Measurements from ENCODE around the gene PITPNB. TPM values are rescaled to one million over a fixed set of nuclear protein-coding genes. Genes with fewer than 3 reads are reported as not detected.

PITPNB gene
- total RNA-seq, 1 experiment from 2014 or later: 19.3 TPM

DNA sequence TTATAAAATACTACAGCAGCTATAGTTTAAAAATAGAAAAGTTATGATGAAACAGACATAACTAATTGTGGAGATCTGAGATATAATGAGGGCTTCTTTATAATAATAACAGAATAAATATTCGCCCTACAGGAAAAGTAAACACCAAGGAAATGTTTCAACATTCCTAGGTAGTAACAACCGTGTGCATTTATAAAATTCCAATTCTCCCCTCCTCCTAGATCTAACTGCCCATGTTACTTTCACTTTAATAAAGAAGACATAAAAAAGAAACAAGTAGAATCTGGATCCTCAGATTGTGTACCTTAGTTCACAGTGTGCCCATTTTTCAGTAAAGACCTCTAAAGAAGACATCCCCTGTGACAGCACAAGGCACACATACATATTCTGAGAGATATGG lies 59.7 kb downstream of the PITPNB start:
- no peak for DNase-seq (ENCODE audit: low read depth)

DNA sequence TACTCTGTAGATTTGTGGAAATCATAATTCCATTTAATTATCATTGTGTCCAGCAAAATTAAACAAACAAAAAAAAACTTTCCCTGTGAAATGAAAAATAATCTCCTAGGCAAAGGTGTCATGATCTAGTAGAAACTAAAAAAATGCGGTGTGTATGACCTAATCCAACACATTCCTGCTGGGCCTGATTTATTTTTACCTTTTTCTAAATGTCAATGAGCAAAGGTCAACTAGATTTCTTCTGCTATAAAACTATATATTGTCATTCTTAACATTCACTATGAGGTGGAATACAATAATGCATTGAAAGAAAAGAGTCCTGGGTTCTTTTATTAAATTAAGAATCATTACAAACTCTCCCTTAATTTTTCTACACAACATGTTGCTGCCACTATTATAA lies 60.4 kb downstream of the PITPNB start:
- DNase-seq (ENCODE audit: low read depth): no peak

DNA sequence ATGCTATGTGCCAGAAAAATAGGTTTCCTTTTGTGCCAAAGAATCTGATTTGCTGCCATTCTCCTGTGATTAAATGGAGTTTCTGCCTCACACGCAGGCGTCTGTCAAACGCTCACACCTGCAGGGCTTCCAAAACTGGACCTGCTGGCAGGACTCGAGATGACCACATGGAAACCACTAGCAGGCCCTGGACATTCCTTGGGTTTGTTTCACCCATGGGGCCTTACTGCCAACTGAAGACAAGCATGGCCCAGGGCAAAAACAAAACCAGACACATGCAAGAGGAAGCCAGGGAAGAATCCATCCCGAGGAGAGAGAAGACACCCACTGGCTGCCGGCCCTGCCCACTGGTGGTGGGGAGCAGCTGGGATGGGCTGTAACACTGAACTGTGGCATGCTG lies 61.6 kb downstream of the PITPNB start:
- DNase-seq (ENCODE audit: low read depth): no peak

DNA sequence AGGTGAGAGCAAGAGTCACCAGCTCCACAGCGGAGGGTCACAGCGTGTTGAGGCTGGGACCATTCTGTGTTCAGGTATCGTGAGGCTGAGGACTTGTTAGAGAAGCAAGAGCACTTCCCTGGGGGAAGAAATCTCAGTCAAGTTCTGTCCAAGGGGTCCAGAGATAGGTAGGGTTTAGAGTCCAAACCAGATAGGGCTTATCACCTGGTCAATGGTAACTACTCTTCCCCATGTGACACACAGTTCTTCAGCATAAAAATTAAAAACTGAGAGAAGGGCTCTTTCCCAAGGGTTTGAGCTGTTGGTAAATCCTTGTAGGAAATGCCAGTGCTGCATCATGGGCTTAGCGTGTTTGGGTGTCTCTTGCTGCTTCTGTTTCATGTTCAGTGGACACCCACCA lies 62.7 kb downstream of the PITPNB start:
- DNase-seq (ENCODE audit: low read depth): no peak

DNA sequence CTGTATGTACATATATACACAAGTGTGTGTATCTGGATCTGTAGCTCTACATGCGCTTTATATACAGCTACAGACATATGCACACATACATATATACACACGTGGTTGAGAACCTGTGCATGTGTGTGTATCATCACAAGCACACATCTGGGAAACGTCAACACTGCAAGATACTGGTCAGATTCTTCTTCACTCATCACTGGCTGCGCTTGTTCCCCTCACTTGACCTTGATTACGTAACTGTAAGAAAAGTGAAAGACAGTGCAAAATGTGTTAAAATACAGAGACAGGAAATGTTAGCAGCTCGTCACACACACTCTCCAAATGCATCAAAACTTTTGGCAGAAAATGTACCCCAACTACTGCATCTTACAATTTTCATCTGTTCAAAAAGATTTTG lies 65.6 kb downstream of the PITPNB start:
- DNase-seq (ENCODE audit: low read depth): no peak

DNA sequence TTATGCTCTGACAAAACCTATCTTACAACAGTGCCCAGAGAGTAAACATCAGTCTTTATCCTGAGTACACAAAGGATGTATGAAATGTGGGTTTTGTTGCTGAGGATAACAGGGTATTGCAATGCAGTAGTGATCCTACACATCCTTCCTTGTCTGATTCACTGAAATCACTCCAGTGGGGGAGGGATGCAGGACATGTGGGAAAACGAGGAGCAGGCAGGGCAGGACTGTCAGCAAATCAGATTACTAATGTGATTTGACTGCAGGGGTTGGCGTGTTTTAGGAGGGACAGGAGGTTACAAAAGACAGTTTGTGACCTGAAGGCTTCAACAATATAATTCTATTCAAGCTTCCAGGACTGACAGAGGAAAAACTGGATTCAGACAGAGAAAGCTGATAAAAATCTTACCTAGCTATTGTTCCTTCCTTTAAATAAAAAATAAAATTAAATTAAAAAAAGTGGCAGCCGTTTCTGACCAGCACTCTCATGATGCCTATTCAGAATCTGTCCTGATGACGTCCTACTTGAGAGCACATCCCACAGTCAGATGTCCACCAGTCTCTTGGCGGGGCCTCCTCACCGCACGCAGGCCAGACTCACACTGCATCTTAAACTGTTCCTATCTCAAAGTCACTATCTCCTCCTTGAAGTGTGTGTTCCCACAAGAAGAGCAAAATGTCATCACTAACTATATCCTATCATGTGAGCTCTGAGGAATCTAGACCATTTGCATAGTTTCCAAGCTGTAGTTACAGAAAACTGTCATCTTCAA lies 66.9 kb downstream of the PITPNB start:
- DNase-seq (ENCODE audit: low read depth): no peak

DNA sequence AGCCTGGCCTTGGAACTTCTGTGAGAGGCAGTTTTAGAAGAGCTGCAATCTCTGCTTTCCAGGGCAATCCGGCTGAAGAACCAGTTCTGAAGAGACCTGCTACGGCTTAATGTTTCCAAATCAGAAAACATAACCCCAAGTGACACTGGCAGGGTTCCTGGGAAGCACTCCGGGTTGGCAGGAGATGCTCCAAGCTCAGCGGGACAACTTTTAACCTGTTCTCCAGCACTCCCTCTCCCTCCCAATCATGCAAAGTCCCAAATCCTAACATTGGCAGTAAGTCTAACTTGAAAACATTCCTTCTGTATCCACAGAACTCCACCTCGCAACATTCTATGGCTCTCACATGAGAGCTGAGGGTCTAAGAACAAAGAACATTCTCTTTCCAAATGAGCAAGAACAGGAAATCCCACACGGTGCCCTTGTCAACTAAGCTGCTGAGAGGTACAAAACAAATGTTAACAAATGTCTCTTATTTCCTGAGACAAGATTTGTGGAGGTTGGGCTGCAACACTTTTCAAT lies 69.0 kb downstream of the PITPNB start:
- DNase-seq (ENCODE audit: low read depth): no peak

DNA sequence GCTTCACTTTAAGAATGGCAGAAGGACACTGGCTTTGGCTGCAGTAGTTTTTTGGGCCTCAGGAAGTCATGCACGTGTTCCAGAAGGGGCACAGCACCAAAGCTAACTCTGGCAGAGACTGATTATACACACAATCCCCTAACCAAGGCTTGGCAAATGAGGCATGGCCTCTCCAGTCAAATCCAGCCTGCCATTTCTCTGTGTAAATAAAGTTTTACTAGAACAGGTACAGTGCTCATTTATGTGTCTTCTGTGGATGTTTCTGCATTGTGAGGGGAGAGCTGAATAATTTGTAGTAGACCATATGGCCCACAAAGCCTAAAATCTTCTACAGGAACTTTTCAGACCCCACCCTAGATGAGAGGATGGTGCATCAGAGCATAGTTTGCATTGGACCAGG lies 71.1 kb downstream of the PITPNB start:
- no peak for DNase-seq (ENCODE audit: low read depth)

DNA sequence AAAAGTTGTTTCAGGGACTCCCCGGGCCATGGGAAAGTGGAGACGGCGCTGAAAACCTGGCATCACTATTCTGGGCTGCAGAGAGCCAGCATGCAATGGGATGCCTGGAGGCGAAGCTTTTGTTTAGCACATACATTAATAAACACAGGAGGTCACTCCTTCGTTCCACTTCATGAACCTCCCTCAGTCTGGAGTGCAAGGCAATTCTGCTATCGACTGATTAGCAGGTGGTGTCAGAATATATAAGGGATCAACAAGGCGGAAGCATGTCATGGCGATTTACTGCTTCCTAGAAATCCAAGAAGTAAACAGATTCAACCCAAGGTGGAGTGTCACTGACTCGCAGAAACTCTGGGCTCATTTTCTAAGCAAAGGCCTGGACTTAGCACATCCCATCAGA lies 72.1 kb downstream of the PITPNB start:
- no peak for DNase-seq (ENCODE audit: low read depth)

DNA sequence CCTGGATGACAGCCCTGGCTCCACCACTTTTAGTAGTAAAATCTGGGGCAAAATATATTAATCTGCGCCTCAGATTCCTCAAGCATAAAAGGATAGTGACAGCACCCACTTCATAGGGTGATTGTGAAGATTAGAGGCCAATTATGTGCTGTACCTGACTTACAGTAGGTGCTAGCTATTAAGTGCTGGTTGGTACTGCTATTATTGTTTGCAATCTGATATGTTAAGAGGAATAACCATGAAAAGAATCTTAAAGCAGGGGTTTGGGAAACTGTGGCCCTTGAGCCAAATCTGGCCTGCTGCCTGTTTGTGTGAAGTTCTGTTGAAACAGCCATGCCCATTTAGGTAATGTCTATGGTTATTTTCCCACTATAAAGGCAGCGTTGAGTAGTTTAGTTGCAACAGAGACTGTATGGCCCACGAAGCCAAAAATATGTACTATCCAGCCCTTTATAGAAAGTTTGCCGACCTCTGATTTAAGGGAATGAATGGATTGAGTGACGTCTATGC lies 72.8 kb downstream of the PITPNB start:
- no peak for DNase-seq (ENCODE audit: low read depth)

DNA sequence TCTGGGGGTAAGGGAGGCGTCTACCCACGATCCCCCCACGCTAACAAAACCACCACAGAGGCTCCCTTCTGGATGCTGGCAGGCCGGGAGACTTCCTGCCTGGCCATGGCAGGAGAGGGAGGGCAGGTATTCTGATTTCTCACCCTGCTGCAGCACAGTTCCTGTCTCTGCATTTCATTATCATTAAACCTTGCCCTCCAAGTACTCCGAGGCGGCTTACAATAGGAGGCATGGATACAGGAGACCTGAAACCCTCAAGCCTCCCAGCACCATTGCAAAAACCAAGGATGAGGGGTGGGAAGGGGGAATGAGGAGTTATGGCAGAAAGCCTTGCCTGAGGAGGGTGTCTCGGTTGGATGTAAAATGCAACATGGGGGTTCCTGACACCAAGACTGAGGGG lies 73.4 kb downstream of the PITPNB start:
- no peak for DNase-seq (ENCODE audit: low read depth)

DNA sequence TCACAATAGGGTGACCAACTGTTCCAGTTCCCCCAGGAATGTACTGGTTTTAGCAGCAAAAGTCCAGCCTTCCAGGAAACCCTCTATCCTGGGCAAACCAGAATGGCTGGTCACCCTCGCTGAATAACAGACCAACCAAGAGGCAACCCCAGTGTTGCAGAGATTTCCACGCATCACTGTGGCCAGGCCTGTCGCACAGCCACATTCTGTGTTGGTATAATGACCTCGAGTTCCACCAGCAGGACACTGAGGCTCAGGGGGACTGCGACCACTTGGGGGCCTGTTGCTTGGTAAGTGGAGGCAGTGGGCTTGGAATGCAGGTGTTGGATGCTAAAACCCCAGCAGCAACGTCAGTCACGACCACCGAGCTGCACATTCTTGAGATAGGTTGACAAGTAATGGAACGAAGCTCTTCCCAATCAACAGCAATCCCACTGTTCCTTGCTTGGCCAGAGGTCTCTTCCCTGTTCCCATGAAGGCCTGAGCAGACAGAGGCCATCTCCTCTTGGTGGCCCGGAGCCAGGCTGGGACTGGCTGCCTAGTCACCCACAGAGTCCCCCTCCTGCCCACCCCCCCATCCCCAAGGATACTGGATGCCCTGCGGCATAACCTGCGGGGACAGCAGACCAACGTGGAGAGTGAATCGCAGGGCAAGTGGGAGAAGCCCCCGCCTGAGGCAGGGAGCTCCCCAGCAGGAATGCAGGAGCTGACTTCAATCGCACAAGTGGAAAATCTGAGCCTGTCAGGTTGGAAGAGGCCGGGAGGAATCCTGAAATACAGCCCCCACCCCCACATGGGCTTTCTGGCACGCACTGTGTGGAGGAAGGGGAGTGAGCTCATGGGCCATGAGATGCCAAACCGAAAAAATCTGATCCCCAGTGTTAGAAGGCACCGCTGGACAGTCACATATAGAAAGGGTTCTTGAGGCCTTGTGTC lies 74.1 kb downstream of the PITPNB start:
- DNase-seq (ENCODE audit: low read depth): no peak

DNA sequence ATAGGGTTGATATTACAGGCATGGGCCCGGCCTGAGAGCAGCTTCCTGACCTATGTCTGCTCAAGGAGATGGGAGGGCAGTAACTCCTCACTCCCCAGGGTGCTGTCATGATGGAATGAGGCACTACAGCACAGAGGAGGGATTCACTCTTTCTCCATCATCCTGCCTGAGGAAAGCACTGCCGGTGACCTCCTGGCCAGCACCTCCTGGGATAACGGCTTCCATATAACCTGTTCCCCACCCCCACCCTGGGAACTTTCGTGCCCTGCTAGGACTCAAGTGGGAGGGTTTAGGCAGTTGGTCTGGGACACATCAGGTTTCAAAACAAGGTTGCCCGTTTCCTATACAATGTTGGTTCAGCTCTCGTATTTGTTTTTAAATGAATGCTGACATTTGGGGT lies 74.8 kb downstream of the PITPNB start:
- DNase-seq (ENCODE audit: low read depth): no peak

DNA sequence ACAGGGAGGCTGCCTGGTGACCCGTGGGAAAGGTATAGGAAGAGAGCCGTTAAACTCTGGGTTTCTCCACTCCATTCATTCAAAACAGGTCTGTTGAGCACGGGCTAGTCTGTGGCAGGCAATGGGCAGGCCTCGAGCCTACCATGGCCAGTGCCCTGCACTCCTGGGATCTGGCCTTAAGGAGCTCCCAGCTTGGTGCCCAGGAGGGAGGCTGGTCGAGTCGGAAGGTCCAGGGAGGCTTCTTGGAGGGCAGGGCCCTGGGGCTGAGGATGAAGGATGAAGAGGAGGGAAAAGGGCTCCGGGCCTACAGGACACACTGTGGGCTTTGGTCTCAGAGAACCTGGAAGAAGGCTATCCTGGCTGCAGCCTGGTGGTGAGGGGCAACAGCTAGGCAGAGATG lies 75.6 kb downstream of the PITPNB start:
- no peak for DNase-seq (ENCODE audit: low read depth)

DNA sequence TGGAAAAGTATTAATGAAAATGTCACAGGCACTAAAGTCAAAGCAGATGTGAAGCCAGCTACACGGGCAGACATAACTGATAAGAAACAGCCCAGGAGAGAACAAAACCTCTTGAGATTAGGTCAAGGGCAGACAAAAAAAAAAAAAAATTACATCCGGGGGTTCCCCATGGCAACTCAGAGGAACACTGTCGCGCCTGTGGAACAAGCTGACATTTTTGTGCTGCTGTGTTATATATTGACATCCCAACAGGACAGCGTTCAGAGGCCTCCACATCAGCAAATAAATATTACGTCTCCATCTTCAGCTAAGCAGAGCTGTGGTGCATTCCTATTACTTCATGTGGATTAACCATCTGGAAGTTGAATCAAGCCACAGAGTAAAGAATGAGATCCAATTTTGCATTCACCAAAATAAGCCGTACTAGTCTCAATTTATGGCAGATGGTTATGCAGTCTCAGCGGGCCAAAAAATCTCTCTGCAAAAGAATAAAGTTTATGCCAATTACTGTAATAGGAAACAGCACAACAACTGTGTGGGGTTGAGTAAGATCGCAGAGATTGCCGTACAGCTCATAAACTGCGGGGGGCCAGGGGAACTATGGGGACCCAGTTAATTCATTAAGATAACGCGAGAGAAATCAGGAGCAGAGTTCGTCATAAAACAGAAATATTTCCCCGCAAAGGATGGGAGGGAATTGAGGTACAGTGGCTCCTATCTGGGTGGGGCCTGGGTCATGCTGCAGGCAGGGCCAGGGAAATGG lies 76.2 kb downstream of the PITPNB start:
- DNase-seq (ENCODE audit: low read depth): no peak

DNA sequence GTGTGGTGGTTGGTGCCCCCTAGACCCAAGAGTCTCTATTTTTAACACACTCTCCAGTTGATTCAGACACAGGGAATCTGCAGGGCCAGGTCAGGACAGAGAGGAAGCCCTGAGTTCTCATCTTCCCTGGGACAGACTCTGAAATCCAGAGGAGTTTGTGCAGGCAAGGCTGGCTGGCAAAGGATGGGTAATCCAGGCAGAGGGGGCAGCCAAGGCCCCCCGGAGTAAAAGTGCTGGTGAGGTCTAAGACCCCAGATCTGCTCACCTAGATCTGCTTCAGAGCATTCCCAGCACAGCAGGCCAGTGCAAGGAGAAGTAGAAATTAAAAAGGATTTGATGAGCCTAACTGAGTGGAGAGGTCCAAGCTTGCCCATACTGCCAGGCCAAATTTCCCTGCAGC lies 76.9 kb downstream of the PITPNB start:
- DNase-seq (ENCODE audit: low read depth): no peak

DNA sequence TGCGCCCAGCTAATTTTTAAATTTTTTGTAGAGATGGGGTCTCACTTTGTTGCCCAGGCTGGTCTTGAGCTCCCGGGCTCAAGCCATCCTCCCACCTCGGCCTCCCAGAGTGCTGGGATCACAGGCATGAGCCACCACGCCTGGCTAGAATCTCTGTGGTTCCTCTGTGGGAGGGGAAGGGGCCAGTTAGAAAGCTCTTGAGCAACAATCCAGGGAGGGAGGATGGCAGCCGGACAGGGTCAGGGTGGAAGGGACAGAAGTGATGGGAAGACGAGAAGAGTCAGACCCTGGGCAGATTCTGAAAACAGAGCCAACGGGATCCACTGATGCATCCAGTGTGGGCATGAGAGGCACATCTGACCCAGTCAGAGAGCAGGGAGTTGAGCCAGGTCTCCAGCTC lies 78.6 kb downstream of the PITPNB start:
- DNase-seq (ENCODE audit: low read depth): no peak

DNA sequence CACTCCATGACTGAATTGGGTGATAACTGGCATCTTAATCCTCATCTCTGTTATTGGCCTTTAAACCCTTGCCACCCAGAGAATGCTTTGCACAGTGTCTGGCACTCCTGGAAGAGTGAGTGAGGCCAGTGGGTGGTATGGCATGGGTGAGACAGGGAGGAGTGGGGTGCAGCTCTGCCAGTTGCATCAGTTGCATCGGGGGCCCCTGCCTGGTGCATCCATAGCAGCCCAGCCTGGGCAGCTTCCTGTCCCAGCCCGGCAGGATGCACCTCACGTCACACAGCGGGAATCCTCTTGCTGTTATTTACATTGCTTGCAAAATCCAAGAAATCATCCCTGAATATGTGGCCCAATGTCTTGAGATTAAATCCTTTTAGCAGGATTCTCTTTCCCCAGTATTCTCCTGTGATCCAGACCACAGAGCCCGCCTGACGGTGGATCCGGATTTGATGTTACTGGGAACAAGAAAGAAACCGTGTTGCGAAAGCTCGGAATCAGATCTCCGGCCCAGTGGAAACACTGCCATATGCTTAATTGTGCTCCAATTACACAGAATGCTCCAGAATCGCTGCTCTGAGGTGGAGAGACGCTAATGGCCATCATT lies 79.9 kb downstream of the PITPNB start:
- no peak for DNase-seq (ENCODE audit: low read depth)

DNA sequence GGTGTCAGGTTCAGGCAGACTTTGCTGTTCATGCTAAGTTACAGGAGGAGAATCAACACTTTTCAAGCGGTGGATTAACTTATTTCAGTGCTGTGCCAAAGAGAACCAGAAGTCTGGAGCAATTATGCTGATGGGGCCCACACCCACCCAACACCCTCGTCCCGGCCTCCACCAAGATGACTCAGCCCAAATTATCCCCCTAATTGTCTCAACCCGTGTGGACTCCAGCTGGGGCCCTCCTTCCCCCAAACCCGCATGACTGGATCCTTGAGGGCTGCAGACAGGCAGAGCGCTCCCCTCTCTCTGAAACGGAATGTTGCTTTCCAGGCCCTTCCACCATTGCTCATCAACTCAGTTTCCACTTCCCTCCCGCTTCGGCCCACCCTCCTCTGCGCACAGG lies 82.9 kb downstream of the PITPNB start:
- DNase-seq (ENCODE audit: low read depth): peak; percentile 72

DNA sequence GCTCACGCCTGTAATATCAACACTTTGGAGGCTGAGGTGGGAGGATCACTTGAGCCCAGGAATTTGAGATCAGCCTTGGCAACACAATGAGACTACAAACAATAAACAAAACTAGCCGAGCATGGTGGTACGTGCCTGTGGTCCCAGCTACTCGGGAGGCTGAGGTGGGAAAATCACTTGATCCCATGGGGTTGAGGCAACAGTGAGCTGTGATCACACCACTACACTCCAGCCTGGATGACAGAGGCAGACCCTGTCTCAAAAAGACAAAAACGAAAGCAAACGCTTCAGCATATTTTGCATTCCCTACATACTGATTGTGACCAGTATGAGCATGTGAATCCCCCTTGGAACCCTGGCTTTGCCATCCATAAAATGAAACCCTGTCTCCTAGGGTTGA lies 83.6 kb downstream of the PITPNB start:
- peak; percentile 70 for DNase-seq (ENCODE audit: low read depth)

DNA sequence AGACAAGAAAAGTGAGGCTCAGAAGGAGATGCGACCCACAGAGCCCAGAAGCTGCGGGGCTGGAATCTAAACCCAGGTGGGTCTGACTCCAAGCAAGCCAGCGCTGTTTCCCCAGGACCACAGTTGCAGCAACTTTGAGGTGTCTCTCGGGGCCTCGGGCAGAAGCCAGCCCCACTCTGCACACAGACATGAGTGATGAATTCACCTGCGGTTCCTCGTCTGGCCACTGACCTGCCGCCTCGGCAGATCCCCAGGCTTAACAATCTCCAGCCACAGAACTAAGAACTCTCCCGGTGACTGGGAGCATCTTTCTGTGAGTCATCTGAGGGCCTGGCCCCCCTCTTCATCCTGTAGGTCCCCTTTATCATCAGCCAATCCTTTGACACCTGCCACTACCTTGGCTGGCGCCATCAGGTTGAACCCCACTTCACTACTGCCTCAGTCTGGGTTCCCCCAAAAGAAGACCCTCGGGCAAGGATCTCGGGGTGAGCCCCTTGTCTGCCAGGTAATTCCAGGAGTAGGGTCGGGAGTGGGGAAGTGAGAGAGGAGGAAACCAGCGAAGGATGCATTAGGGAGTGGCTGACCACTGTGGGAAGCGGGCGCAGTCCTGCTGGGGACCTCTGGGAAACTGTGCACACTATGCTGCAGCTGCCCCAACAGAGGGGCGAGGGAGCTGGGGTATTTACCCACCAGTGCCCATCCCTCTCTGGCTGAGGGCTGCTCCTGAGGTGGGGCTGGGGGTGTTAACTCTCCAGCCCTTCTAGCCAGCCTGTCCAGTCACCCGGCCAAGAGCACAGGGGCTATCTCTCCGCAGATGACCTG lies 84.5 kb downstream of the PITPNB start:
- DNase-seq (ENCODE audit: low read depth): no peak
